Pons (tissue), 1 donor: ENCODE data around the gene GANC.

Source experiments
- DNase-seq: peaks from one replicate; pipeline ENCODE4 v3.0.0-alpha.2; 2016; ENCODE audit warnings: low spot score

Gene GANC

GRCh38 chr15:42375941-42376340, 102.9 kb downstream of the GANC start:
- DNase-seq, result no peak

GRCh38 chr15:42378011-42378410, 105.0 kb downstream of the GANC start:
- no peak for DNase-seq

- no peak for DNase-seq
These were observed 111.6 kb downstream of the GANC start for GRCh38 chr15:42384597-42384996.

- peak; percentile 37 for DNase-seq
These were observed 112.4 kb downstream of the GANC start for GRCh38 chr15:42385206-42385979.

- no peak for DNase-seq
These were observed 113.1 kb downstream of the GANC start for GRCh38 chr15:42385980-42386700.

GRCh38 chr15:42387603-42388002, 114.6 kb downstream of the GANC start:
- no peak for DNase-seq

- DNase-seq, result no peak
These were observed 119.5 kb downstream of the GANC start for GRCh38 chr15:42392309-42393024.

- DNase-seq, result no peak
These were observed 121.1 kb downstream of the GANC start for GRCh38 chr15:42394106-42394505.

GRCh38 chr15:42395838-42396237, 122.8 kb downstream of the GANC start:
- peak; percentile 81 for DNase-seq

- DNase-seq, result no peak
These were observed 128.8 kb downstream of the GANC start for GRCh38 chr15:42401544-42402454.

GRCh38 chr15:42402455-42403205, 129.6 kb downstream of the GANC start:
- DNase-seq, result no peak

- DNase-seq, result no peak
These were observed 130.4 kb downstream of the GANC start for GRCh38 chr15:42403389-42403788.

GRCh38 chr15:42404461-42405235, 131.6 kb downstream of the GANC start:
- peak; percentile 99 for DNase-seq

- peak; percentile 62 for DNase-seq
These were observed 133.0 kb downstream of the GANC start for GRCh38 chr15:42405863-42406482.
